SIG-M5 (cell line): ENCODE results near the gene MPPE1.
"Not testable (repeated sequence)": the region's sequence is repeated elsewhere in the genome, so short reads cannot be mapped to it uniquely, and the experiment has no call there.

Source experiments
- DNase-seq: peaks from one replicate; lab custom pipeline; 2025; lab: John Stamatoyannopoulos, UW

The MPPE1 gene

DNA sequence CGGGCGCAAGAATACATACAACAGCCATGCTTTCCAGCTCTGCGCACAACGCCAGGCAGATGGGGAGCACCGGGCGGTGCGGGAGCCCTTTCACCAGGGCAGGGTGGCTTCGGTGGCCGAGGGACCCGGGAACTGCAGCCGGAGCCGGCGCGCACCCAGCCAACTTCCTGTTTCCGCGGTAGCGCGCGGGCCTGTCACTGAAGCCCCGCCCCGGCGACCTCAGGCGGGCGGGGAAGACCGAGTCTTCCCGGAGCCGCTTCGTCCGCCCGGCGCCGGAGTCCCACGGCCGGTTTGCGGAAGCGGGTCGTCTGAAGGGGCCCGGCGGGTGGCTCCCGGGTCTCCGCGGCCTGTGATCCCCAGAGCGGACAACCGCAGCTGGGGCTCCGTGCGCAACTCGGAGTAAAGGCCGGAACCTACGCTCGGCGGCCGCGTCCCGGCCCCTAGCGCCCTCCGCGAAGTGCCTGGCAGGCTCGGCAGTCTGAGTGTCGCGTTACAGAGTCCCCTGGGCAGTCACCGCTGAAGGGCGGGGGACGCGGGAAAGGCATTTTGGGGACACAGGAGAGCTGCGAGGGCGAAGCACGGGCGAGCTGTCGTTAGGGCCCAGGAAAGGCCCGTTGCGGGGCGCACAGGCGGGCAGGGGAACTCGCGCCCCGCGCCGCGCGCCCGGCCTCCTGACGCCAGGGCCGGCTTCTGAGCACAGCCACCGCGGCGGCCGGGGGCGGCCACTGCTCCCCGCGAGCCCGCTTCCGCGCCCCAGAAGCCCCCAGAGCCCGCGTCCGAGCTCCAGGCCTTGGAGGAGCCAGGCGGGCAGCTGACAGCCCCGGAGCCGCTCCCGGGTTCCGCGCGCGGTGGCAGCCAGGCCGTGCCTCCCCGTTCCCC, at the start of gene MPPE1:
Gene MPPE1, minus strand, starts transcription at position 136 of the 879 bp plus-strand sequence. CDS start 11,053 bp downstream, outside the sequence.
- peak; percentile 43 for DNase-seq

DNA sequence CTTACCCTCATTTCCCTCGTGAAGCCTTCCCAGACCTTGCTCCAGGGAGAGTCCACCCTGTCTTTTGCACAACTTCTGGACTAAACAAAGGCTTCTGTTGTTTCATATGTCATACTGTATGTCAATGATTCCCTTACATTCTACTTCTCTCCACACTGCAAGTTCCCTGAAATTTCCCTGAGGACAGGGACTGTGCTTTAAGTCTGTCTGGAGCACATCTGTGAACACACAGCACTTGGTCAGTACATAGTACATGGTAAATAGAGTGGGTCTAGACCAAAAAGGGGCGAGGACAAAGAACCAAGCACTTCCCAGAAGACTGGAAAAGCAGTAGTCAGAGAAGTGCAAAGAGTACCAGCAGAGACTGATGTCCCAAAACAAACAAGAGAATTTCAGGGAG, 49.5 kb upstream of the MPPE1 start:
- no peak for DNase-seq

DNA sequence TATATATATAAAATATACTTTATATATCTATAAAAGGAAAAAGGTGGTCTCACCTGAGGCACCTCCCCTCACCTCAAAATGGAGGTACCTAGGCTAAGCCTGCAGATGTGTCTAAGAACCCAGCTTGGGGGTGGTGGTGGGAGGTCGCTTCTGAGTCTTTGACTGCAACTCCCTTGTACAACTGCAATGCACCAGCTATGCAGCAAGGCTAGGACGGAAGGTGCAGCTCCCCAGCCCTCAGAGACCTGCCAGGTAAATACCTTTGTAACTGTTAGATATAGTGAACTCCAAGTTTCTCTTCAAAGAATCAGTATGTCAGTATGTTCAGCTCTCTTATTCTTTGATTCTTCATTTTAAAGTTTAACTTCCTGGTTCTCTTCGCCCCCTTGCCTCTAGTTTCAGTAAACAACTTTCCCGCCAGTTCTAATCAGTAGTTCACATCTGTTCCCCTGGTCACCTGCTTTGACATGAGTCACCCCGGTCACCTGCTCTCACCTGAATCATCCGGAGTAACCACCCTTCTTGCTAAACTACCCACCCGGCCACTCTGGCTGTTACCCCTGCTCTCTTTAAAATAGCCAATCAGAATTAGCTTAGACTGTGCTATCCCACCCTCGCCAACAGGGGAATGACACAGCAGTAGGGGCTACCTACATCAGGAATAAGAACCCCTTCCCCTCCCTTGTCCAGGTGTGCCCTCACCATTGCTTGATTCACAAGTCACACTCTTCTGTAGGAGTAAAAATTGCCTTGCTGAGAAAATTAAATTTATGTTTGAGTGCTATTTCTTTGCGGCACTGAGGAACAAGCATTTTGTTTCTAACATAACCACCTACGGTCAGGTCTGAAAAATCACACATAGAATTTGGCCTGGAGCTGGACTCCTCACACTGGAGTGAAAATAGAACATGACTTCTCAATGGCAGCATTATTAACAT, 48.5 kb upstream of the MPPE1 start:
- no peak for DNase-seq

DNA sequence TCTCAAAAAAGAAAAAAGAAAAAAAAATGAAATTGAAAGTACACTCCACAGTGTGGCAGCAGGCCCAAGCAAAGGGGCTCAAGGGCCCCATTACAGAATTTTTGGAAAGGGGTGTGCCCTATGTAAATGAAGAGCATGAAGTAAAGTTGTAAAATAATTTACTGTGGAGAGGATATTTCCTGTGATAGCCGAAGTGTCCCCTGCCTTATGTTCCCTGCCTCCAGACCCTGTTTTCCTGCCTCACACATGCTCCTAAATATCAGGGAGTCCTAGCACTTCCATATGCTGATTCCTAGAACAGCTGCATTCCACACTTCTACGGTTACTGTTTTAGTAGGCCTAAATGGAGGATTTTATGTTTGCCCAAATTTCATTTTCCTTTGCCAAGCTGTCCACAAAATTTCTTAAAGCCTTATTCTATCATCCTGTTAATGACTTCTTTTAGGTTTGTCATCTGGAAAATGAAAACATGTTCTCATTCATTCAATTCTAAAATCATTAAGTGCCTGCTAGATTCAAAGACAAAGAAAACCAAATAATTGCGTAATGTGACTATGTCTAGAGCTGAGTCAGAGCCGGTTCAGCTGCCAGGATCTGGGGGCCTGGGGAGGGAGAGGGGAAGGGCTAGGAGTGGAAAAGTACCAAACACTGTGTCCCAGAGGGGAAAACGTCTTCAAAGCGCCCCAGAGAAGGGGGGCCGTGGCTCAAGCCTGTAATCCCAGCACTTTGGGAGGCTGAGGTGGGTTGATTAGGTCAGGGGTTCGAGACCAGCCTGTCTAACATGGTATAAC, 47.3 kb upstream of the MPPE1 start:
- peak; percentile 27 for DNase-seq

GRCh38 chr18:11953113-11953512, 45.0 kb upstream of the MPPE1 start:
- no peak for DNase-seq

DNA sequence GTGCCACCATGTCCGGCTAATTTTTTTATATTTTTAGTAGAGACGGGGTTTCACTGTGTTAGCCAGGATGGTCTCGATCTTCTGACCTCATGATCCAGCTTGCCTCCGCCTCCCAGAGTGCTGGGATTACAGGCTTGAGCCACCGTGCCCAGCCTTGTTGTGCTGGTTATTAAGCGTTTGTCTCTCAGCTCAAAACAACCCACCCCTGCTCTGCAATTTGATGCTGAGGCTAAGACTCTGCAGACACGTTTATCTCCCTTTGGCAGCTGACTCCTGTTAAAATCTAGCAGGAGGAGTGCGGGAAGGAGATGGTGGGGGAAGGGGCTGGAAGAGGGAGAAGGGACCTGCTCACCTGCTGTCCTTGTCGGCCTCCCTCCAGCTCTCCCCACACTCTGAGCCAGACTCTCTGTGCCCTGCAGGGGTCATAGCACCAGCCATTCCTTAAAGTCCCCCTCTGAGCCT, 43.3 kb upstream of the MPPE1 start:
- no peak for DNase-seq

- no peak for DNase-seq
Observed at GRCh38 chr18:11950824-11951223, 42.7 kb upstream of the MPPE1 start.

DNA sequence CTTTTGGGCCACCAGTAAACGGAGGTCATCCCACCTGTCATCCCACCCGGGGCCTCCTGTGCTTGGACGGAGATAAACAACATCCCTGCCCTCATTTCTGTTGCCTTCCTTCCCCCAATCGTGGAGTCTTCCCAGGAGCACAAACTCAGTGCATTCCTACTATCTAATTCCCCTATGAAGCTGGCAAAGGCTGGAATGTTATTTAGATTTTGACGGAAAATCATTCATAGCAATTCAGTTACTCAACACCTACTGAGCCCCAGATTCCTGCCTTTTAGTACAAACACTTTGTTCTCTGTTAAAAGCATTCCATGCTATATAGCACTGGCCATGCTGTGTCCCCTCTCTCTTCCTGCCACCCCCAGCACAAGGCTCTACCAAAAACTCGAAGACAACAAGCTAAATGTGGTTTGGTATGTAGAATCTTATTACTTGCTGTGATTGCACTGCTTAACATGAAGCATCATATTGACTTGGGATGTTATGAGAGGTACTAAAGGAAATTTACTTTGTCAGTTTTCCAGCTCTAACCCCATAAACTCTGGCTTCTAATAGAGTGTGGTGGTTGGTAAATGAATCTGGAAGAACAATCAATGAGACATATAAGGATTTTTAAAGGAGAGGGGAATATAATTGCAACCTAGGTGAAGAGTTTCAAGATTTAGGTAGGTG, 40.9 kb upstream of the MPPE1 start:
- DNase-seq, result no peak

DNA sequence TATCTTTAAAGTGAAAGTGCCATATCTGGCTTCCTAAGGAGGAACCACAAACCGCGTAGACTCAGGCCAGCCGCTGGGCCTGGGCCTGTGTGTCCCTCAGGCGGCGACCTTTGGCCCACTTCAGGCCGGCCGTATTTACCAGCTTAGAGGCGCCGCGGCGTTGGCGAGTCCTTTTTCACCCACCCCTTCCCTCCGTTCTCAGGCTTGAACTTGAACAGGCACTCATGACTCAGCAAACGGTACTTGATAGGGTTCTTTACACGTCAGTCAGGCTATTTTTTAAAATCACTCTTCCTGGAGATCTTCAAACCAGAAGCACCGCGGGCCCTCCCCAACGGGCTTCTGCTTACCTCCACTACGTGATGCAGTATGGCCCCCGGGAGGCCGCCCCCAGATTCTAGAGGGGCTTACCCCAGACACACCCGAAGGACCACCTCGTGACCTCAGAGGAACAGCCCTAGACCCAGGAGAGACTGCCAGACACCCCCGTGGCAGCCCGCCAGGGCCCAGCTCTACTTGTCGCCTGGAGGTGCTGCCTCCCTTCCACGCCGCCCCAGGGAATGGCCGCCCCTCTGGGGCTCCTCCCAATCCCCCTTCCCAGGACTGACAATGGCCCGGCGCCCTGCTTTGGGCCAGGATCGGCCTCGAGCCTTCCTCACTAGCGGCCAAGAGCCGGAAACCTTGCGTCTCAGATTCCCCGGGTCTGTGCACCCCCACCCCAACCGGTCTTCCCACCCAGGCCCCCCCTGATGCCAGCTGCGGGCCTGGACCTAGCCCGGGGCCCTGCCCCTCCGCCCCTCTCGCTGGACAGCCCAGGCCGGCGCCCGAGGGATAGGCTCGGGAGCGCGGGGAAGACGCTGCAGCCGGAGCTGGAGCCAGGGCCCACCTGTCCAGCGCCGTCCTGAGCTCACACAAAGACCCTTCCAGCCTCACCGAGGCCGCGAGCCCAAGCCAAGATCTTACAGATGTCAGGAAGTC, 39.4 kb upstream of the MPPE1 start:
- peak; percentile 50 for DNase-seq

DNA sequence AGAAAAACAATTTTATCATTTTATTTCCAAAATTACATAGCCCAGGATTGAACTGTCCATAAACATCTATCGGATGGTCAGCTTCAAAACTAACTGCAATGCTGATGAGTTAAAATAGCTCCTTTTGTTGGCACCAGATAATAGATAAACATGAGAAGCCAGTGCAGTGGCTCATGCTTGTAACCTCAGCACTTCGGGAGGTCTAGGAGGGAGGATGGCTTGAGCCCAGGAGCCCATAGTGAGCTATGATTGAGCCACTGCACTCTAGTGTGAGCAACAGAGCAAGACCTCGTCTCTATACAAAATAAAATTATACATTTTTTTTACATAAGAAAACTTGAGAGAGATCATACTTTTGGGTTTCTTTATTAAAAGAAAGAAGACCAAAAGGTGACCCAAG, 38.6 kb upstream of the MPPE1 start:
- DNase-seq, result no peak

DNA sequence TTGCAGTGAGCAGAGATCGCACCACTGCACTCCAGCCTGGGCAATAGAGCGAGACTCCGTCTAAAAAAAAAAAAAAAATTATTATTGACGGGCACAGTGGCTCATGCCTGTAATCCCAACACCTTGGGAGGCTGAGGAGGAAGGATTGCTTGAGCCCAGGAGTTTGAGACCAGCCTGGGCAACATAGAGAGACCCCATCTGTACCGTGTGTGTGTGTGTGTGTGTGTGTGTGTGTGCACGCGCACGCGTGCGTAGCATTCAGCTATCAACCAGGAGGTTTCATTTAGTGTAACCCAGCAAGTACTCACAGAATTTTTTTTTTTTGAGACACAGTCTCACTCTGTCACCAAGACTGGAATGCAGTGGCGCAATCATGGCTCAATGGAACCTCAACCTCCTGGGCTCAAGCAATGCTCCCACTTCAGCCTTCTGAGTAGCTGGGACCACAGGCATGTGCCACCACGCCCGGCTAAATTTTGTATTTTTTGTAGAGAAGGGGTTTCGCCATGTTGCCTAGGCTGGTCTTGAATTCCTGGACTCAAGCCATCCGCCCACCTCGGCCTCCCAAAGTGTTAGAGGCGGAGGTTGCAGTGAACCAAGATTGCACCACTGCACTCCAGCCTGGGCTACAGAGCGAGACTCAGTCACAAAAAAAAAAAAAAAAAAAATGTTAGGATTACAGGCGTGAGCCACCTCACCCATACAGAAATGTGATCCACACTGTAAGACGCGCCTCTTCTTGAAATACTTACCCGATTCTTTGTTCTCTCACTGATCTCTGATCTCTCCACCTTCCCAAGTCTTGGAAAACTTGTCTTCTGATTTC, 37.9 kb upstream of the MPPE1 start:
- not testable (repeated sequence) for DNase-seq

DNA sequence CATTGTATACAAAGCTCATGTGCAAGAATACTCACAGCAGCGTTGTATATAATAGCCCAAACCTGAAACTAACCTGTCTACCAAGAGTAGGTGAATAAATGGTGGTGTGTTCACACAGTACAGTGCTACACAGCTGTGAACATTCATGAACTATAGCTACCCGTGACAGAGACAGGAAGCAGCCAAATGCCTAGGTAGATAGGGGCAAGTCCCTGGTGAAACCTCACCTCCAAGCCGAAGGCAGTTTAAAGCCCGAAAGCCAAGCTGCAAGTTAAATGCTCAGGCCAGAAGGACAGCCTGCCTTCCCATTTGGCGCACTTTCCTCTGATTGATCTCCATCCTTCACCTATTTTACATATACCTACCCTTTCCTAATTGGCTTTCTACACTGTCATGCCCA, 36.7 kb upstream of the MPPE1 start:
- no peak for DNase-seq

GRCh38 chr18:11944252-11944651, 36.1 kb upstream of the MPPE1 start:
- DNase-seq, result no peak

DNA sequence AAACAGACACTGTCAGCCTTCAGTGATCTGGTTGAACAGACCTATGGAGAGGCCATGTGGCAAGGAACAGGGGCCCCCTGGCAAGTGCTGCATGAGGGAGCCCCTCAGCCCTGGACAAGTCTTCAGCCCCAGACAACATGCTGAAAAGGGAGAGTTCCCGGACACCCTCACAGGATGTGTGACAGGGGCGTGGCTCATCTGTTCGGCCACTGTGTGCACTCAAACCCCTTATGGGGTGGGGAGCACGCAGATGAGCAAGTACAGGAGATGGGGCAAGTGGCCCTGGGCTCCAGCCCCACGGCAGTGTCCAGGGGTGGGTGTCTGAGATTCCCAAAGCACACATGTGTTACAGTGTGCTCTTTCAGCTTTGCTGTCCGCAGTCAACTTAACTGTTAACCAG, 35.4 kb upstream of the MPPE1 start:
- no peak for DNase-seq

GRCh38 chr18:11940956-11941355, 32.8 kb upstream of the MPPE1 start:
- DNase-seq, result no peak

DNA sequence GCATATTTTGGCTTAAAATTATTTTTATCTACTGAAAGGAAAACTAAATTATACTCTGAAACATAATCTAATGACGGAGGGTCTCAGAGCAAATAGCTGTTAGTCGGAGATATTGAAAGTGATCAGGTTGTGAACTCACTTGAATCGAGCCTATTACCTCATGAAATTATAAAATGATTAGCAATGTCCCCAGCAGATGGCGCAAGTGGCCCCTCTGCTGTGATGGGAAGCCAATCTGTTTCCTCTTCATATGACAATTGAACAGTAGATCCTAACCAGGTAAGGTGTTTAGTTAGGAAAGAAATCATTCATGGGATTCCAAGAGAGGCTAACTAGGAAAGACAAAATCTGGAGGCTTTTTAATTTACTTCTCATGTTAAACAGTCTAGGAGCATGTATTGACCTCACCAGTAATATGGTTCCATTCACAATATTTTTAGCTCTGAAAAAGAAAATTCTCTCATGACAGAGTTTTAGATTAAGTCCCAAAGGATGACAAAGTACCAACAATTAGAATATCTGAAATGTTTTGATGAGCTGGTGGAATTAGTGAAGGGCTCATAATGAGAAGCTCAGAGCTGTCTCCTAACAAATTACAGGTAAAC, 29.9 kb upstream of the MPPE1 start:
- no peak for DNase-seq

- DNase-seq, result no peak
Observed at GRCh38 chr18:11932393-11932792, 24.3 kb upstream of the MPPE1 start.

DNA sequence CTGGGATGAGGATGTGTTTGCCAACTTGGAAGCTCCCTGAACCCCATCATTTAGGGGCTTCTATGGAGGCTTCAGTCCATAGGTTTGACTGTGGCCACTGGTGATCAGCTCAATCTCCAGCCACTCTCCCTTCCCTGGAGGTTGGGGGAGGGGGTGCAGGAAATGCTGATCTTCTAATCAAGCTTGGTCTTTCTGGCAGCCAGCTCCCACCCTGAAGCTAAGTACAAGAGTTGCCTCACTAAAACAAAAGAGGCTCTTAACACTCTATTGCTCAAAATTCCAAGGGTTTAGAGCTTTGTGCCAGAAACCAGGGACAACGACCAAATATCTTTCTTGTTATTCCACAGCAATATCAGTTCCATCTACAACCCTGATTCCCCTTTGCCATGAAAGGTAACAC, 19.4 kb upstream of the MPPE1 start:
- DNase-seq, result no peak
